K562 (cell line): ENCODE measurements around the gene KARS1. TPM values are rescaled to one million over a fixed set of nuclear protein-coding genes. Genes with fewer than 3 reads are reported as not detected.
A peak's percentile ranks its signal among the peaks of the same experiment; 100 is the strongest.

ENCODE experiments used
- ASH1L ChIP-seq: fragments of 450-650 bp; IDR thresholded peaks from 2 replicates; pipeline ENCODE4 v1.6.1; 2018; ENCODE audit warnings: borderline replicate concordance, mild to moderate bottlenecking, low read depth; ENCODE audit not compliant: partially characterized antibody
- CHD7 ChIP-seq: fragments of 200-600 bp; sonication (generic); IDR thresholded peaks from one replicate; pipeline ENCODE4 v1.6.1; 2012; ENCODE audit warnings: mild to moderate bottlenecking, low read depth, low read length, inconsistent platforms
- MCM3 ChIP-seq: fragments of 450-650 bp; IDR thresholded peaks from 2 replicates; pipeline ENCODE4 v1.6.1; 2016
- MED1 ChIP-seq: sonication (generic); formaldehyde crosslinking; IDR thresholded peaks from 2 replicates; pipeline ENCODE4 v1.8.1; 2023; ENCODE audit warnings: missing genetic modification reagents, borderline replicate concordance
- MEF2D ChIP-seq: conservative IDR thresholded peaks from 2 replicates; pipeline ENCODE4 v1.6.1; 2016; ENCODE audit warnings: low read depth, missing genetic modification characterization, missing compliant biosample characterization
- MTA1 ChIP-seq: fragments of 450-650 bp; IDR thresholded peaks from 2 replicates; pipeline ENCODE4 v1.6.1; 2017; ENCODE audit warnings: borderline replicate concordance
- PTBP1 ChIP-seq: fragments of 200-400 bp; formaldehyde crosslinking; IDR thresholded peaks from 2 replicates; pipeline ENCODE4 v1.6.1; 2017; ENCODE audit warnings: low read depth, low read length
- RAD51 ChIP-seq: fragments of 450-650 bp; IDR thresholded peaks from 2 replicates; pipeline ENCODE4 v1.7.1; 2016; ENCODE audit warnings: low read depth, mild to moderate bottlenecking, borderline replicate concordance
- SIN3A ChIP-seq, 2 experiments: fragments of 150-350 bp in 1 of 2; IDR thresholded peaks; 2 replicates each; pipeline ENCODE4 v1.6.1; 2011 to 2016; ENCODE audit warnings: borderline replicate concordance in 2 of 2, low read depth in 2 of 2, low read length in 2 of 2, mild to moderate bottlenecking in 2 of 2, moderate library complexity in 2 of 2; ENCODE audit not compliant: control insufficient read depth in 1 of 2
- SMAD1 ChIP-seq: fragments of 150-350 bp; IDR thresholded peaks from 2 replicates; pipeline ENCODE4 v1.6.1; 2014; ENCODE audit warnings: low read length, low read depth; ENCODE audit not compliant: partially characterized antibody
- SREBF1 ChIP-seq: fragments of 150-350 bp; IDR thresholded peaks from 2 replicates; pipeline ENCODE4 v1.6.1; 2014; ENCODE audit warnings: antibody characterized with exemption, low read depth, low read length, borderline replicate concordance
- polyA plus RNA-seq, 8 experiments: library from polyadenylated mRNA; depleted of rRNA in 4 of 8; stranded (reverse) in 5 of 8; unstranded in 3 of 8; fragments of >200 nt; fragmentation: Nextera tagmentation in 2 of 8; fragmentation: Illumina TruSeq in 1 of 8; extraction: Ambion mirVana in 2 of 8; extraction: Trizol in 1 of 8; gene quantifications; 2 replicates each; pipeline versions ENCODE4 v1.2.1 to v1.2.3, GENCODE V29; 2011 to 2014; ENCODE audit warnings: inconsistent platforms in 1 of 8, missing spikeins in 1 of 8
- total RNA-seq, 7 experiments: library from RNA; depleted of rRNA in 6 of 7; stranded (reverse); fragments of >200 nt in 6 of 7; fragmentation: Illumina TruSeq in 2 of 7; extraction: Trizol in 2 of 7; gene quantifications; 2 replicates each; pipeline versions ENCODE4 v1.2.1 to v1.2.3, GENCODE V29; 2011 to 2021; ENCODE audit warnings: low replicate concordance in 1 of 7
- TF ChIP-seq, protein P1 (sequence below): sonication (generic); formaldehyde crosslinking; IDR thresholded peaks from 2 replicates; pipeline ENCODE4 v1.8.1; 2023; ENCODE audit warnings: mild to moderate bottlenecking, missing genetic modification reagents
- TF ChIP-seq, protein P2 (sequence below): sonication (generic); IDR thresholded peaks from 2 replicates; pipeline ENCODE4 v1.6.1; 2016

The KARS1 gene
- total and polyA plus RNA-seq, 9 of the 15 experiments (the other 6 are each of a cell fraction or from before 2014, with no cell fraction given): 223 to 386 (median 304) TPM

DNA sequence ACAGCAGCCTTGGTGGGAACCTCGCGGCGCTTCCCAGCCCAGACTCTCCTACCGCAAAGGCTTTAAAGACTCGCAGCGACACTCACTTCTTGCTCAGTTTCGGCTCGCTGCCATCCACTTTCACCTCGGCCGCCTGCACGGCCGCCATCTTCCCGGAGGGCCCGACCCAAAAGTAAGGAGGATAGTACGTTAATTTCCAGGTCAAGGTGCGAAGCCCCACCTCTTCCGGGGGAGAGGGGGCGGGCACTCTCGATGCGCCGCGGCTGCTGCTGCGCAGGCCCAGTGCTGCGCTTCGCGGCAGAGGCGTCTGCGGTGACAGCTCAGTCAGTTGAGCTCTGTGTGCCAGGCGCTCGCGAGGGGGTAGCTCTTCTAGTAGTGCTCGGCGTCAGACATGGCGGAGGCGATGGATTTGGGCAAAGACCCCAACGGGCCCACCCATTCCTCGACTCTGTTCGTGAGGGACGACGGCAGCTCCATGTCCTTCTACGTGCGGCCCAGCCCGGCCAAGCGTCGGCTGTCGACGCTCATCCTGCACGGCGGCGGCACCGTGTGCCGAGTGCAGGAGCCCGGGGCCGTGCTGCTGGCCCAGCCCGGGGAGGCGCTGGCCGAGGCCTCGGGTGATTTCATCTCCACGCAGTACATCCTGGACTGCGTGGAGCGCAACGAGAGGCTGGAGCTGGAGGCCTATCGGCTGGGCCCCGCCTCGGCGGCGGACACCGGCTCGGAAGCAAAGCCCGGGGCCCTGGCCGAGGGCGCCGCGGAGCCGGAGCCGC, at the start of gene KARS1, which contains the start of gene TERF2IP (continued):
- TF ChIP-seq, protein P1, sequence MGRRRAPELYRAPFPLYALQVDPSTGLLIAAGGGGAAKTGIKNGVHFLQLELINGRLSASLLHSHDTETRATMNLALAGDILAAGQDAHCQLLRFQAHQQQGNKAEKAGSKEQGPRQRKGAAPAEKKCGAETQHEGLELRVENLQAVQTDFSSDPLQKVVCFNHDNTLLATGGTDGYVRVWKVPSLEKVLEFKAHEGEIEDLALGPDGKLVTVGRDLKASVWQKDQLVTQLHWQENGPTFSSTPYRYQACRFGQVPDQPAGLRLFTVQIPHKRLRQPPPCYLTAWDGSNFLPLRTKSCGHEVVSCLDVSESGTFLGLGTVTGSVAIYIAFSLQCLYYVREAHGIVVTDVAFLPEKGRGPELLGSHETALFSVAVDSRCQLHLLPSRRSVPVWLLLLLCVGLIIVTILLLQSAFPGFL (CRISPR knock-in tag): no peak
- TF ChIP-seq MEF2D: no peak
- TF ChIP-seq, protein P2, sequence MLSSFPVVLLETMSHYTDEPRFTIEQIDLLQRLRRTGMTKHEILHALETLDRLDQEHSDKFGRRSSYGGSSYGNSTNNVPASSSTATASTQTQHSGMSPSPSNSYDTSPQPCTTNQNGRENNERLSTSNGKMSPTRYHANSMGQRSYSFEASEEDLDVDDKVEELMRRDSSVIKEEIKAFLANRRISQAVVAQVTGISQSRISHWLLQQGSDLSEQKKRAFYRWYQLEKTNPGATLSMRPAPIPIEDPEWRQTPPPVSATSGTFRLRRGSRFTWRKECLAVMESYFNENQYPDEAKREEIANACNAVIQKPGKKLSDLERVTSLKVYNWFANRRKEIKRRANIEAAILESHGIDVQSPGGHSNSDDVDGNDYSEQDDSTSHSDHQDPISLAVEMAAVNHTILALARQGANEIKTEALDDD: no peak
- no peak for TF ChIP-seq MTA1
- no peak for TF ChIP-seq MCM3
- no peak for TF ChIP-seq SREBF1
- no peak for TF ChIP-seq MED1
- no peak for TF ChIP-seq RAD51
- no peak for TF ChIP-seq PTBP1
- TF ChIP-seq ASH1L: no peak
- TF ChIP-seq SIN3A (IDR thresholded peaks at IDR 0.05; ENCODE audit: borderline replicate concordance in 2 of 2, control insufficient read depth in 1 of 2, low read depth in 2 of 2, low read length in 2 of 2): peak; percentile 80 to 84; a peak in 2 of 4 replicates
- TF ChIP-seq CHD7: no peak
- no peak for TF ChIP-seq SMAD1
